ENCODE data around the gene RIPOR2.
"Not testable (repeated sequence)": the region's sequence is repeated elsewhere in the genome, so short reads cannot be mapped to it uniquely, and the experiment has no call there.

RIPOR2 gene

DNA sequence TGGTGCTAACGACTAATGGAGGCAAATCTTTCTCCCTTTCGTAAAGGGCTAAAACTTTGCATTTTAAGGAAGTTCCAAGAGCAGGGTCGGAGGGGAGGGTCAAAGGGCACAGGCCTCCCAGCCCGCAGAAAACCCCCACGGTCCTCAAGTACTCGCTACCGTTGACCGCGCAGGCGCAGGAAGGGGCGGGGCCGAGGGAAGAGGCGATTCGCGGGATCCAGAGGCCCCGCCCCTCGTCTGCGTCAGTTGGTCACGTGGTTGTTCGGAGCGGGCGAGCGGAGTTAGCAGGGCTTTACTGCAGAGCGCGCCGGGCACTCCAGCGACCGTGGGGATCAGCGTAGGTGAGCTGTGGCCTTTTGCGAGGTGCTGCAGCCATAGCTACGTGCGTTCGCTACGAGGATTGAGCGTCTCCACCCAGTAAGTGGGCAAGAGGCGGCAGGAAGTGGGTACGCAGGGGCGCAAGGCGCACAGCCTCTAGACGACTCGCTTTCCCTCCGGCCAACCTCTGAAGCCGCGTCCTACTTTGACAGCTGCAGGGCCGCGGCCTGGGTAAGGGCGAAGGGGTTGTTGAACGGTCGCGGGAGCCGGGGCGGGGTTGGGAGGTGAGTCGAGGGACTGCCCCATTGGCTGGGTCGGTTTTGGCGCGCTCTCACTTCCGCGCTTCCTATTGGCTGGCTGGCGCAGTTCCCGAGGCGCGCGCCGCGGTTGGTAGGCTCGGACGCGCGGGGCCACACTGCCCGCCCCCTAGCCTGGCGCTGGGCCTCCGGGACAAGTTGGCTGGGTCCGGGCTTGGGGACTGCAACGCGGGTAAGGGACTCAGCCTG, 160.9 kb downstream of the RIPOR2 start, which contains the start of gene GMNN:
Gene GMNN (plus strand): TSS at position 242 of the 824 bp plus-strand sequence. CDS start 2,310 bp downstream, outside the sequence.
- DNase-seq, result peak; percentile 99

GRCh38 chr6:24768361-24768760, 167.4 kb downstream of the RIPOR2 start:
- Mint-ChIP-seq H3K4me3 (no peak overlapping the region), H3K9me3 (no peaks in the 10 kb centered on the region), H3K27ac (no peak overlapping the region), H3K36me3 (ENCODE audit: low read depth) (no peaks in the 10 kb centered on the region), H3K27me3 (ENCODE audit: low read depth, poor library complexity) (peaks cover 4% of the 10 kb centered on the region), H3K4me1 (no peaks in the 10 kb centered on the region)
- TF ChIP-seq, protein P1, sequence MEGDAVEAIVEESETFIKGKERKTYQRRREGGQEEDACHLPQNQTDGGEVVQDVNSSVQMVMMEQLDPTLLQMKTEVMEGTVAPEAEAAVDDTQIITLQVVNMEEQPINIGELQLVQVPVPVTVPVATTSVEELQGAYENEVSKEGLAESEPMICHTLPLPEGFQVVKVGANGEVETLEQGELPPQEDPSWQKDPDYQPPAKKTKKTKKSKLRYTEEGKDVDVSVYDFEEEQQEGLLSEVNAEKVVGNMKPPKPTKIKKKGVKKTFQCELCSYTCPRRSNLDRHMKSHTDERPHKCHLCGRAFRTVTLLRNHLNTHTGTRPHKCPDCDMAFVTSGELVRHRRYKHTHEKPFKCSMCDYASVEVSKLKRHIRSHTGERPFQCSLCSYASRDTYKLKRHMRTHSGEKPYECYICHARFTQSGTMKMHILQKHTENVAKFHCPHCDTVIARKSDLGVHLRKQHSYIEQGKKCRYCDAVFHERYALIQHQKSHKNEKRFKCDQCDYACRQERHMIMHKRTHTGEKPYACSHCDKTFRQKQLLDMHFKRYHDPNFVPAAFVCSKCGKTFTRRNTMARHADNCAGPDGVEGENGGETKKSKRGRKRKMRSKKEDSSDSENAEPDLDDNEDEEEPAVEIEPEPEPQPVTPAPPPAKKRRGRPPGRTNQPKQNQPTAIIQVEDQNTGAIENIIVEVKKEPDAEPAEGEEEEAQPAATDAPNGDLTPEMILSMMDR (IDR thresholded peaks at IDR 0.05), result no peak
- no peak for DNase-seq

More for the DNA sequence above, 160.9 kb downstream of the RIPOR2 start, which contains the start of gene GMNN:
- H3K9me3 Mint-ChIP-seq, result no peaks in the 10 kb centered on the region
- TF ChIP-seq, protein P1 (IDR thresholded peaks at IDR 0.05), result no peak
- H3K4me1 Mint-ChIP-seq, result peaks cover 26% of the 10 kb centered on the region
- H3K36me3 Mint-ChIP-seq (ENCODE audit: low read depth), result peaks cover 14% of the 10 kb centered on the region
- peak within 1 kb of the TSS; percentile 98 for H3K4me3 Mint-ChIP-seq
- H3K27ac Mint-ChIP-seq, result peak within 1 kb of the TSS; percentile 99
- peaks cover 4% of the 10 kb centered on the region for H3K27me3 Mint-ChIP-seq (ENCODE audit: low read depth, poor library complexity)

GRCh38 chr6:24766680-24767462, 168.9 kb downstream of the RIPOR2 start:
- Mint-ChIP-seq H3K27me3 (ENCODE audit: low read depth, poor library complexity) (peaks cover 4% of the 10 kb centered on the region), H3K4me3 (no peak overlapping the region), H3K4me1 (no peaks in the 10 kb centered on the region), H3K27ac (no peak overlapping the region), H3K36me3 (ENCODE audit: low read depth) (no peaks in the 10 kb centered on the region), H3K9me3 (no peaks in the 10 kb centered on the region)
- DNase-seq, result no peak
- TF ChIP-seq, protein P1 (IDR thresholded peaks at IDR 0.05), result no peak

- DNase-seq; H3K27me3 Mint-ChIP-seq (ENCODE audit: low read depth, poor library complexity); H3K36me3 Mint-ChIP-seq (ENCODE audit: low read depth); H3K4me1 Mint-ChIP-seq; H3K9me3 Mint-ChIP-seq; H3K4me3 Mint-ChIP-seq; H3K27ac Mint-ChIP-seq: not testable (repeated sequence)
Measured at GRCh38 chr6:24765968-24766367, 169.8 kb downstream of the RIPOR2 start.

GRCh38 chr6:24764833-24765828, 170.6 kb downstream of the RIPOR2 start:
- H3K27me3 Mint-ChIP-seq (ENCODE audit: low read depth, poor library complexity); DNase-seq; H3K4me3 Mint-ChIP-seq; H3K27ac Mint-ChIP-seq; H3K36me3 Mint-ChIP-seq (ENCODE audit: low read depth); H3K9me3 Mint-ChIP-seq; H3K4me1 Mint-ChIP-seq: not testable (repeated sequence)

- Mint-ChIP-seq H3K4me1 (no peaks in the 10 kb centered on the region), H3K4me3 (no peak overlapping the region), H3K27me3 (ENCODE audit: low read depth, poor library complexity) (peaks cover 4% of the 10 kb centered on the region), H3K36me3 (ENCODE audit: low read depth) (no peaks in the 10 kb centered on the region), H3K9me3 (no peaks in the 10 kb centered on the region), H3K27ac (no peak overlapping the region)
- TF ChIP-seq, protein P1 (IDR thresholded peaks at IDR 0.05), result no peak
- DNase-seq, result no peak
Measured at GRCh38 chr6:24763578-24763977, 172.2 kb downstream of the RIPOR2 start.

Data from nephron progenitor cell (in vitro differentiated cells).